ENCODE measurements around the gene NSUN5.
A peak's percentile ranks its signal among the peaks of the same experiment; 100 is the strongest.
"Not testable (repeated sequence)": the region's sequence is repeated elsewhere in the genome, so short reads cannot be mapped to it uniquely, and the experiment has no call there.

NSUN5 gene

DNA sequence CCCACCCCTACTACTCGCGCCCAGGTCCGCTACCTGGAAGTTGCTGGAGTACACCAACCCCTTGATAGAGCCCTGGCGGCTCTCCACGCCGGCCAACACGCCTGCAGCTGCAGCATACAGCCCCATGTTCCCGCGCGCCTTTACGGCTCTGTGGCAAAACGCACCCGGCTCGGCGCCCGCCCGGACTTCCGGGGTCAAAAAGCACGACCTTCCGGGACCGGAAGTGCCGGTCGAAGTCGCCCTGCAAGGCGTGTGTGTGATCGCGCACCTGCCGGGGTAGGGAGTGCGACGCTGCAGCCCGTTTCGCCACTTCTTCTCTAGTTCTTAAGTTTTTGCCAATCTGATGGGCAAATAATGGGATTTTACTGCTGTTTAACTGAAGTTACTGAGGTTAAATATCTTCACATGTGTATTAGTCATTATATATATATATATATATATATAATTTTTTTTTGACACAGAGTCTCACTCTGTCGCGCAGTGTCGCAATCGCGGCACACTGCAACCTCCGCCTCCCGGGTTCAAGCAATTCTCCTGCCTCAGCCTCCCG lies at the start of gene NSUN5:
TSS of gene NSUN5 (minus strand) at position 162 of the 550 bp plus-strand sequence. CDS start at position 126, 36 bp downstream.
- DNase-seq = peak; percentile 88

DNA sequence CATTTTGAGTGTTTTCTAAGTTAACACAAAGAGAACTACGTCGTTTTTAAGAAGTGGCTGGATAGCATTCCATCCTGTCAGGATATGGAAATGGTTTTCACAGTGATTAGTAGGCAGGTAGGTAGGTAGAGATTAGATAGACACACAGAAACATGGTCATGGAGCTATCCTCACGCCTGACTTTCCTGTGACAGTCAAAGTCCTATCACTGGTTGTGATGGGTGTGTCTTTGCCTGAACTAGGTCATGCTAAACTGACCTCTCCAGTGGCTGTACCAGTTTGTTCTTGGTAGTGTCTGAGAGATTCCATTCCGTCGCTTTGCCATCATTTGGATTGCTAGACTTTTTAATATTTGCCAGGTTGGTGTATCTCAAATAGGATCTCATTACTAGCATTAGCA lies 47.5 kb upstream of the NSUN5 start:
- DNase-seq = no peak

DNA sequence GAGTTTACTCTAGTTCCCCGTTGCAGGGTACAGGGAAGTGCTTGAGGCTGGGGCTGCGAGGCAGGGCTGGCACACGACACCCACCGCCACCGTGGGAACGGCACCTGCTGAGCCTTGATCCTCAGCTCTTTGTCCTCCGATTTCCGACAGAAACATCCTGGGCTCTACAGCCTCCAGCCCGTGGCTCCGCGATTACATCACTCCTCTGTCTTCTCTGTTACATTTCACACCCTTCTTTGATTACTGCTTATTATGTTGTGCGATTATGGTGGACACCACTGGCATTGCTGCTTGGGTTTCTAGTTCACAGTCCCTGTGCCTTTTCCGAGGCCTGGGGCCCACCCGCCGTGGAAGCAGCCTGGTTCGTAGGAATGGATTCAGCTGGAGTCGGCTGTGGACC lies 46.2 kb upstream of the NSUN5 start:
- DNase-seq = no peak

DNA sequence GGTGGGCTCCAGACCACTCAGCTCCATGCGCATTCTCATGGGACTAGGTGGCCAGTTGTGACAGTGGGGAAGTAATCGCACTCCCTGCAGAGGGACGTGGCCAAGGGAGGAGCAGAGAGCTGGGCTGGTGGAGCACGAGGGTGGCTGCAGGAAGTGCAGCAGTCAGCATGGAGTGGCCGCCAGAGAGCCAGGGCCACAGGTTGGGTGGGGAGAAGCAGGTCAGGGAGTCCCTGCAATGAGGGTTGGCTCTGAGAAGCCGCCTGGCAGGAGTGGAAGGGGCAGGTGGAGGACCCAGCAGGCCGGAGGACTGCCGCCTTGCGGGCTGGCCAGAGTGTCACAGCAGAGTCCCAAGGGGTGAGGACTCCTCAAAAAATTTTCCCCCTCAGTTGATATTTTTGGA lies 45.6 kb upstream of the NSUN5 start:
- DNase-seq = no peak

DNA sequence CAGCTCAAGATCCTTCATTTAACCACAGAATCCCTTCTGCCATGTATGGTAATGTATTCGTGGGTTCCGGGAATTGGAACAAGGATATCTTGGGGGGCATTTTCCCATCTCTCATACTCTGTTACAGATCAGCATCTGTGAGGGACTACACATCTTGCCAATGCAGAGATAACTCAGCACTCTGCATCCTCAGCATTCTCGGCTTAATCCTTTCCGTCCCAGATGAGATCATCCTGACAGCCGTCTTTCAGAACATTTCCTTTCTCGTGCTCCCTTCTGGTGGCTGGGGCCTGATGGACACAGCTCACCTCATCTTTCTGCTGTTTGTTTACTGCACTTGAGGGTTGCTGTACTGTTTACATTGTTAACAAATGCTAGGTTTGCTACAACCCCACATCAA lies 44.6 kb upstream of the NSUN5 start:
- no peak for DNase-seq

DNA sequence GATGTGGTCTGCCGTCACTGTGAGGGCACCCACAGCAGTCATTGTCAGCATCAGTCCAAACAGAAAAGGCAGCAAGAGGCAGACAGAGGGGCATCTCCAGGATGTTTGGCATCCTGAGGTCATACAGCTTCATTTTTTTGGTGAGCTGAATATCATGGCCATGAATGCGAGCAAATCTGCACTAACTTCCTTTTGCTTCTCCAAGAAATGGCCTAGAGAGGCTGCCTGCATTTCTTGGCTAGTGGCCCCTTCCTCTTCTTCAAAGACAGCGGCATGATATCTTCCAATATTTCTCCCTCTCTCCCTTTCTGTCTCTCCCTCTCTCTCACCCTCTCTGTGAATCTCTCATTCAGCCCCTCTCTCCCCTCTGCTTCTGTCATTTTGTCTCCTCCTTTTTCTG lies 44.2 kb upstream of the NSUN5 start:
- no peak for DNase-seq

DNA sequence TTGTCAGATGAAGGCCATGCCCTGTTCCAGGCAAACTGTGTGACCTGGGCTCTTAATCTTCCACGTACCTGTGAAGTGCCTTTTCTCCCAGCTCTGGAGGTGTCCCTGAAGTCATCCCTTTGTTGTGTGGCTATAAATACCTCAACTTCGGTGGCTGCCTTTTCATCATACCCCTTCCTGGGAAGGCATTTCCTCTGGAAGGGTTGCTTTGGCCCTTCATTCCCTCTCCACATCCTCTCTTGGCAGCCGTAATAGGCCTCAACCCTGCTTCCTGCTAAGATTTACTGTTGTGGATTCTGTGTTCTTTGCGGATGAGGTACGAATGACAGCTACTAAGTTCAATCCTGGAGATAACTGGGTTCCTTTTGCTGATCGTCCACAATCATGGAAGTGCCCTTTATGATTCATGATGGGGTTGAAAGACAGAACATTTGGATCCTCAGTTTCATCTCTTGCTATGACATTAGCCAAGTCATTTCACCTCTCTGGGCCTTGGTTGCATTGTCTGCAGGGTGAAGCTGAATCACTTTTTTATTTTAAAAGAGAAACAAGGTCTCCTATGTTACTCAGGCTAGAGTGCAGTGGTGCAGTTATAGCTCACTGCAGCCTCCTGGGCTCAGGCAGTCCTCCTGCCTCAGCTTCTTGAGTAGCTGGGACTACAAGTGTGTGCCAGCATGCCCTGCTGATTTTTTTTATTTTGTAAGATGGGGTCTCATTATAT lies 43.0 kb upstream of the NSUN5 start:
- no peak for DNase-seq

DNA sequence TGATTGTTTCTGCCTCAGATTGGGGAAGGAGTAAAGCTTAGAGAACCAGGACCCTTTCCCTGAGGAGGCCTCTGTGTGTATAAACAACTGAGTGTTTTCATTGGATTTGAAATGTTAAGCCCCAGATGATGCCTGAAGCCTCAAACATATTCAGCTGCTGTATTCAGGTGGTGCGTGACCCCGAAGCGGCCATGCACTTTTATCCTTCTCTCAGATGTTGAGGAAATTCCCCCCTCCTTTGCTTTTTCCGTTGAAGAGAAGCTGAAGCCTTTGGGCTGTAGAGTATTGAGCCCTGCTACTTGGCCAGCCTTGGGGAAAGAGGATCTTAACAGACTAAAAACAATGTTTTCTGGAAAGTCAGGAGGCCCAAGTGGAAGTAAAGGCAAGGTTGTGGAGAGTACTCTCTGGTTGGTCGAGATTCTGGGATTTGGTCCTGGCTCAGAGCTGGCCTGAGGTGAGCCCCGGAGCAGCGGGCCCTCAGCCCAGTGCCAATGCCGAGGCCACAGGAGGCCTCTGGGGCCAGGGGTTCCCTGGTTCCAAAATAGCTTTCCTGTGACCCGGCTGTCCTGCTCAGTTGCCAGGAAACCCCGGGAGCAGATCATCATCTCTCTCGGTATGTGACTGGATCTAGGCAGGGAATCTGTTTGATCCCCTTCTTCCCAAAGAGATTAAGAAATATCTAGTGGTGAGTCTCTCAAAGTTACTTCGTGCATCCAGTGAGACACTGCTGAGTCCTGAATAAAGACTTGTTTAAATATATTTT lies 41.9 kb upstream of the NSUN5 start:
- DNase-seq = no peak

DNA sequence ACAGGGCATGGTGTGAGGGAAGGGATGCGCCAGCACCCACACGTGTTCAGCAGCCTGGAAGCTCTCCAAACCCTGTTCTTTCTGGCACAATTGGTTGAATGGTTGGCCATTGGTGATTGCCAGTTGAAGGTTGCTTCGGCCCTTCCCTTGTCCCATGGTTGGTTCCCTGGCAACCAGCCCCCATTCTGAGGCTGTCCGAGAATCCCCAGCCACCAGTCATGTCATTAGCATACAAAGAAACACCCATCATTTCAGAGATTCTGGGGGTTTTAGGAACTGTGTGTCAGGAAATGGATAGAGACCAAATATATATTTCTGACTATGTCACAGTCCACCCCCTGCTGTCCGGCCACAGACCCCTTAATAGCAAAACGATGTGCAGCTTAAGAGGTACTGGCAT lies 41.1 kb upstream of the NSUN5 start:
- no peak for DNase-seq

DNA sequence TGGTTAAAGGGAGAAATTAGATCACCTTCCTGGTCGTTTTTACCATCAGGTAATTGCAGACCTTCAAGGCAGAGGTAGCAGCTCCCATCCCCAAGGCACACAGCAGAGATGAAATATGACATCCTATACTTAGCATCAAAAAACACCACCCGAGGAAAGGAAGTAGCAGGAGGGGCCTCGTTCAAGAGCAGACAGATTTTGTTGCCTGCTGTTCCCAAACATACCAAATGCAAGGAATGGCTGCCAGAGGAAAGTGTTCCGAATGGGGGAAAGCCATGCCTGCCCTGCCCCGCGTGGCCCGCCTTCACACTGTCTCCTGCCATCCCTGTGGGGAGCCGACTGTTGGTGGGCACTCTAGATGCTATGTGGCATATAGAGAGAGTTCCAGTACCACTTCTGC lies 37.3 kb upstream of the NSUN5 start:
- DNase-seq = no peak

DNA sequence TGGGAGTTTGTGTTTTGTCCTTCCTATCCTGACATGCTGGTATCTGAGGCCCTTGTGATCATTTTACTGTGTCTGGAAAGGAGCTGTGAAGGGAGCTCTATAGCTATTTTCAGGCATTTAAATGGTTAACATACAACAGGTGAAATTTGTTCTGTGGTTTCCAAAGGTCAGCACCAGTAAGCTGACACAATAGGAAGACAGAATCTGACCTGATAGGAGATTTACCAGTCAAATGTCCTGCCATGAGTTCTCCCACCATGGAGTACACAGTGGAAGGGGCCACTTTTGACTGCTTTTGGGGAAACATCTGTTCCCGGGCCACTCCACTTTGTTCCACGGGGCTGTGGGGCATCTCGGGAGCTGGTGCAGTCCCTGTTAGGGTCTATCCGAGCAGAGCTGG lies 36.9 kb upstream of the NSUN5 start:
- DNase-seq = no peak

DNA sequence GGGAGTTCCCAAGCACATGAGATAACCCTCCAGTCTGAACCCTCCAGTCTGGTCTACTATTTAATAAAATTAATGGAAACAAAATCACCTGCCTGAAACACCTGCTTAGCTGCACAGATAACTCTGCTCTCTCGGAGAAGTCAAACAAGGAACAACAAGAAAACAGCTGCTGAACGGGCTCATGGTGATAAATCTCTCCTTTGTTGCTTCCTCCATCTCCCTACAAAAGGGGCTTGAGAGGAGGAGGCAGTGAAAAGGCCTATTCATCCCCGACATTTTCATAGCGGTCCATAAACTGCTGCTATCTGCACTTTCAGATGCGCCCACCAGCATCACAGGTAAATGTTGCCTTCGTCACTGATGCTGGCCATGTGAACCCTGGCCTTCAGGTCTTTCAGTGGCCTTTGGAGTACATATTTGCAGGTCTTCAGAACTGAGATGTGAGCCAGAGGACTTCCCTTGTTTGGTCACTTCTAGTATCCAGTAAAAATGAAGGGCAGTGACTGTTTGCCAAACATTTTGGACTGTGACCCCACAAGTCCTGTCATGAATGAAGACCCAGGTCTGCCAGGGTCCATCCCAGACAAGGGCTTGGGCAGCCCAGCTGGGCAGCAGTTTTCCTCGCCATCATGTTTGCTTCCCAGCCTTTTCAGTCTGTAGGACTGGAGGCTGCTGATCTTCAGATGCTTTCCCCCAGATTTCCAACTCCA lies 35.2 kb upstream of the NSUN5 start:
- no peak for DNase-seq

DNA sequence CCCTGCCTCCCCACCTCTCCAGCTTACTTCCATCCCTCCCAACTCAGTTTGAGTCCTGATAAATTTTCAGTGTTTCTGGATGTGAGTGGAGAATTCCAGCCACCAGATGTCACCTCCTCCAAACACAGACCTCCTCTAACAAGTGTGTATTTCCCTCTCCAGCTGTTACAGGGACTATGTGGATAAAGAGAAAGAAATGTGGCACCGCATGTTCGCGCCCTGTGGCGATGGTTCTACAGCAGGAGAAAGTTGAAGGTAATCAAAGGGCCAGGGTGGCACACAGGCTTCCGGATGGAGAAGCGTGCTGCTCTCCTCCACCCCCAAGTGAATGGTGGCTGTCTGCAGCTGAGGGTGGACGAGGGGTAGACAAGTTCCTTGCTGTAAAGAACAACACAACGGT lies 34.0 kb upstream of the NSUN5 start:
- peak; percentile 27 for DNase-seq

DNA sequence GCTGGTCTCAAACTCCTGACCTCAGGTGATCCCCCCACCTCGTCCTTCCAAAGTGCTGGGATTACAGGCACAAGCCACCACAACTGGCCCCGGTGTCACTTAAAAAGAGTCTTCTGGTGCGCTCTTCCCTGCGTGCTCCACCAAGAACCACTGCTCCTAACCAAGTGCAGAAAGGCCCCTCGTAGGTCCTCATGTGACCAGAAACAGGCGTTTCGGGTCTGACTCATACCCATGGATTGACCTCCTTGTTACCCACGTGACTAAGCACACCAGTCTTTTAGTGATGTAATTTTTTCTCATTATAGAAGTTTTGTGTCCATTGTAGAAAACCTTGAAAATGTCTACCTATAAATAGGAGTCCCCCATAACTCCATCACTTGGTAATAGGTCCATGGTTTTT lies 33.3 kb upstream of the NSUN5 start:
- no peak for DNase-seq

DNA sequence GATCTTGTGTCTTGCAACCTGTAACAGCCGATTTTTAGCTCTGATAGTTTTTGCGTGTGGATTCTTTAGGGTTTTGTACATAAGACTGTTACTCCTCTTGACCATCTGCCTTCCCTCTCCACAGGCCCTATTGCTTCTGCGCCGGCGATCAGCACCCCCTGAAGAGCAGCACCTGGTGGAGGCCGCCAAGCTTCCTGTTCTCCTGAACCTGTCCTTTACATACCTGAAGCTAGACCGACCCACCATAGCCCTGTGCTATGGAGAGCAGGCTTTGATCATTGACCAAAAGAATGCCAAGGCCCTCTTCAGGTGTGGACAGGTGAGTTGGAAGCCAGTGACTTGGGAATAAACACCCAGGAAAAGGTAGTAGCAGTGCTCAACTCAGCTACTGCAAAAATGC lies 31.9 kb upstream of the NSUN5 start:
- DNase-seq = no peak

DNA sequence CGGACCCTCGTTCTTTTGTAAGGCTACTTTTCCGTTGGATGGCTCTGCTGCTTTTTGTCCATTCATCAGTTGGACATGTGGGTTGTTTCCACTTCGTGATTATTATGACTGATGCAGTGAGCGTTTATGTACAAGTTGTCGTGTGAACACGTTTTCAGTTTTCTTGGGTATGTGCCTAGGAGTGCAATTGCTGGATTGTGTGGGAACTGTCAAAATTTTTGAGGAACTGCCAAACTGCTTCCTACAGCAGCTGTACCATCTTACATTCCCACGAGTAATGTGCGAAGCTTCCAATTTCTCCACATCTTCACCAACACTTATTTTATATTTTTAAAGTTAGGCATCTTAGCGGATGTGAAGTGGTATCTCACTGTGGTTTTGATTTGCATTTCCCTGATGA lies 29.7 kb upstream of the NSUN5 start:
- DNase-seq = no peak

DNA sequence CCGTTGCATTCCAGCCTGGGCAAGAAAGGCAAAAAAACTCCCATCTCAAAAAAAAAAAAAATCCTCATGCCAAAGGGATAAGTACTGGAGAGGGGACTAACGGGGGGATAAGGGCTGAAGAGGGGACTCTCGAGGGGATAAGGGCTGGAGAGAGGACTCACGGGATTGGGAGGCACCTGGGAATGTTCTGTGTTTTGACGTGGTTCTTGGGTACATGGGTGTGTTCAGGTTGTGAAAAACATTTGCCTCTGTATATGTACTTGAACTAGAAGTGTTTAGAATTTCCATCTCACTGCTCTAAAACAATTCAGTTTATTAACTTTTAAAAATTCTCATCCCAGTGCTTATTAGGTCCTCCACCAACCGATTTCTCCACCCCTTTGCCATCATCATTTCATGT lies 23.8 kb upstream of the NSUN5 start:
- DNase-seq = no peak

DNA sequence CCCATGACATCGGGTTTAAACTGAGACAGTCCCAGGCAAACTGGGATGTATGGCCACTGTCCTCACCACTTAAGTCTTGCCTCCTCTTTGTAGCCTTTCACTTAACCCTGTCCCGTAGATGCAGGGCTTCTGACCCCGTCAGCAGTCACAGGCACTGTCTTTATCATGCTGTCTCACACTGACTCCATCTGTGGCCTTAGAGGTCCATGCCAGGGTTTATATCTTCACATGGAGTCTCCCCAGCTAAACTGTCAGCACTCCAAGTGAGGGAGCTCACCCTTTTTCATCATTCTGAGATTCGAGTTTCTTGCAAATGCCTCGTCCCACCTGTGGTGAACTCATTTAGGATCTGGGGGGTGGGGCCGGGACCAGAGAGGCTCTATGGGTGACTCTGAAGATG lies 22.1 kb upstream of the NSUN5 start:
- no peak for DNase-seq

DNA sequence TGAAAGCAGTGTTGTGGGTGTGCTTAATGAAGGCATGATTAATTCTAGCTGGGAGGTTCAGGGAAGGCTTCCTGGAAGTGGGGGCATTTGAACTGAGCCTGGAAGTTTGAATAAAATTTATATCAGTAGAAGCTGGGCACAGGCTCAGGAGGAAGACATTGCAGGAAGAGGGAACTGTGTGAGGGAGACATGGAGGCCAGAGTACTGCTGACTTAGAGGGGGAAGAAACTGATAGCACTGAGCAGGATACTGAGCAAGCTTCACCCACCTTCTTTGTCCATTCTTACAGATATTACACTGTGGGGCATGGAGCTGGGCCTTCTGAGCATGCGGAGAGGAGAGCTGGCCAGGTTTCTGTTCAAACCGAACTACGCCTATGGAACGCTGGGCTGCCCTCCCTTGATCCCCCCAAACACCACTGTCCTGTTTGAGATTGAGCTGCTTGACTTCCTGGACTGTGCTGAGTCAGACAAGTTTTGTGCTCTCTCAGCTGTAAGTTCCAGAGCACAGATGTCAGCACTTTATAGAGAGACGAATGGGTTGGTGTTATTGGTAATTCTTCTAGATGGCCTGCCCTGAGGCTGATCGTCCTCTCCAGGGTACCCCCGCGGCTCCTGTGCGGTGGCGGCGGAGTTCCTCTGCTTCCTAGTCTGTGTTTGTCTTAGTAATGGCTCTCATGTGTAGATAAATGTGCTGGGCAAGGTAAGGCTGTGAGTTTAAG lies 21.4 kb upstream of the NSUN5 start:
- no peak for DNase-seq

DNA sequence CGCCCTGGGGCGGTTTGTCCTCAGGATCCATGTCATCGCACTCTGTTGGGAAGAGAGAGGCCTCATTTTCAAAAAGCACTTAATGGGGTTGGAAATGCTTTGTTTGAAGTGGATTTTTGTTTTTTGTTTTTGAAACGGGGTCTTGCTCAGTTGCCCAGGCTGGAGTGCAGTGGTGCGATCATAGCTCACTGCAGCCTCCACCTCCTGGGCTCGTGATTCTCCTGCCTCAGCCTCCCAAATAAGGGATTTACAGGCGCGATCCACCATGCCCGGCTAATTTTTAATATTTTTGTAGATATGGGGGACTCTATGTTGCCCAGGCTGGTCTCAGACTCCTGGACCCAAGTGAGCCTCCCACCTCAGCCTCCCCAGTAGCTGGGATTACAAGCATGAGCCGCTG lies 20.1 kb upstream of the NSUN5 start:
- DNase-seq = no peak

DNA sequence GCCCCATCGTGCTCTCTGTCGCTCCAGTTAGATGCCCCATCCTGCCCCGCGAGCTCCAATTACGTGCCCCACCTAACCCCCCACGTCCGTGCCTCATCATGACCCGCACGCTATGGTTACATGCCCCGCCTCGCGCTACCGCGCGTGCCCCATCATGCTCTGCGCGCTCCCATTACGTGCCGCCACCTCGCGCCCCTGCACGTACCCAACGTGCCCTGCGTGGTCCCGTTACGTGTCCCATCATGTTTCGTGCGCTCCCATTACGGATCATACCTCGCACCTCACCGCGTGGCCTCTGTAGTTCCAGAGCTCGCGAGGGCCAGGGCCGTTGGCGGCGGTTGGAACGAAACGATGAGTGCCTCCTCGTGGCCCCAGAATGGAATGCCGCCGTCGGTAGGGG lies 19.3 kb upstream of the NSUN5 start, which contains the start of the genes FKBP6 and TRIM50:
TSS of gene FKBP6 (plus strand) at position 240 of the 400 bp plus-strand sequence. CDS start 268 bp downstream, outside the sequence.
TSS of gene TRIM50 (minus strand) at position 161 of the 400 bp plus-strand sequence. CDS start 3,295 bp downstream, outside the sequence.
- DNase-seq = not testable (repeated sequence)

DNA sequence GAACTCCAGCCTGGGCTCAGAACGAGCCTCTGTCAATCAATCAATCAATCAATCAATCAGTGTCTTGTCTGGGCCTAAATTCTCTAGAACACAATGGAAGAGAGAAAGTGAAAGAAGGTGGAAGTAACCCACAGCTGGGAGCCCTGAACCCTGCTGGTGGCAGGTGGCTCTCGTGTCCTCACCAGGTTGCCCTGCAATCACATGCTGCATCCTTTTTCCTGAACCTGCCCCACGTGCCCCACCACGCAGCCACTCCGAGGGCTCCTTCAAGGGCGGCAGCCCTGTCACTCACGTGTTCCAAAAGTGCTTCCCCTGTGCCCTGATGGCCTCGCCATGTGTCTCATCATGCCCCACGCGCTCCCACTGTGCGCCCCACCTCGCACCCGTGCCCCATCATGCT lies 18.8 kb upstream of the NSUN5 start:
- not testable (repeated sequence) for DNase-seq

DNA sequence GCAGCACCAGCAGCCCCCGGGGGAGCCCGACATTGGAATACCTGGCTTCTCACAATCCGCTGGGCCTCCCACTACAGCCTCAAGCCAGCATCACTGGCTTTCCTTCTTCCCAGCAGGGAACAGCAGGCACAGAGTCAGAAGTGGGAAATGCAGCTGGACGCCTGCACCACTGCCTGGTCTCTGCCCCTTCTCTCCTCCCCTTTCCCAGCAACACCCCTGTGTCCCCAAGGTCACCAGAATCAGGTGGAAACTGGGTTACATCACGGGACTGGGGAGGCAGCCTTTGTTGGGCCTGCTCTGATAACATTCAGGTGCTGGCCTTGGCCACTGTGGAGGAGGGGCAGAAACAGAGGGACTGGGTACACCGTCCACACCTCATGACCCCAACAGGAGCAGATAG lies 16.8 kb upstream of the NSUN5 start:
- not testable (repeated sequence) for DNase-seq

Data from midbrain (tissue), 1 donor.